Measurements from ENCODE around the gene ANKRD26.

DNA sequence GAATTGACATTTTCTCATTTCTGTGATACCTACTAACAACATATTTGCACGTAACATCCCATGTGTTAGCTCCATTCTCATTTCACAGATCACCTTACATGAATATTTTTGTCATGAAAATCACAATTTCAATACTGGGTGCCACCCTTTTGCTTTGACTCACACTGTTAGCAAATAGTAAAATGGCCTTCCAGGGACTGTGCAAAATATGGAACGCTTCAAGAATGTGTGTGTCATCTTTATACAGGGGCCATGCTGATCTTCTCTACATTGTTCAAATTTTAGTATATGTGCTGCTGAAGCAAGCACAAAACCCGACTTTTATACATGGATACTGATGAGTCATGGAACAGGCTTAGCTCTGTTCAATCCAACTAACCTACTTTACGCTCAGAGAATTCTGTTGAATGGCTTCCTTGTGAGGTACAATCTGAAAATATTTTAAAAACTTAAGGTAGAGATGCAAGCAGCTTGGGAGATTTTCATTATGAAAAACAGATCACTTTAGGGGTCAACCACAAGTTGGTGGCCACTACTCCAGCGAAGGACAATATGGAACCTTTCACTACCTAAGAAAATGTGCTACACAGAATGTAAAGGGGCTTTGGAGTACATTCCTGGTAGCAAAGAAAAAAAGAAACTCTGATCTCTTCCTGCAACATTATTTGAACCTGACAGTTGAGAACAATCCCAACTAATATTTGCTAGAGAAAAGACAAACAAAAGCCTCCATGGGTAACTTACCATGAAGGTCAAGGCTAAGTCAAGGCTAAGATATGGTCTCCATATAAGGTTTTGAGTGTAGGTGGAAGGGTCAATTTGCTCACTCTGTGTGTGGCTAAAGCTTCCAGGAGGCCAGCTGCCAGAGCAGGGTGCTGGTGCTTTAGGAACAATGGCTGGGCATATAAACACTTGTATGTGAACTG is 11.9 kb downstream of the ANKRD26 start:
- no peak for TF ChIP-seq POLR2A (IDR thresholded peaks at IDR 0.05)
- TF ChIP-seq, protein P1, sequence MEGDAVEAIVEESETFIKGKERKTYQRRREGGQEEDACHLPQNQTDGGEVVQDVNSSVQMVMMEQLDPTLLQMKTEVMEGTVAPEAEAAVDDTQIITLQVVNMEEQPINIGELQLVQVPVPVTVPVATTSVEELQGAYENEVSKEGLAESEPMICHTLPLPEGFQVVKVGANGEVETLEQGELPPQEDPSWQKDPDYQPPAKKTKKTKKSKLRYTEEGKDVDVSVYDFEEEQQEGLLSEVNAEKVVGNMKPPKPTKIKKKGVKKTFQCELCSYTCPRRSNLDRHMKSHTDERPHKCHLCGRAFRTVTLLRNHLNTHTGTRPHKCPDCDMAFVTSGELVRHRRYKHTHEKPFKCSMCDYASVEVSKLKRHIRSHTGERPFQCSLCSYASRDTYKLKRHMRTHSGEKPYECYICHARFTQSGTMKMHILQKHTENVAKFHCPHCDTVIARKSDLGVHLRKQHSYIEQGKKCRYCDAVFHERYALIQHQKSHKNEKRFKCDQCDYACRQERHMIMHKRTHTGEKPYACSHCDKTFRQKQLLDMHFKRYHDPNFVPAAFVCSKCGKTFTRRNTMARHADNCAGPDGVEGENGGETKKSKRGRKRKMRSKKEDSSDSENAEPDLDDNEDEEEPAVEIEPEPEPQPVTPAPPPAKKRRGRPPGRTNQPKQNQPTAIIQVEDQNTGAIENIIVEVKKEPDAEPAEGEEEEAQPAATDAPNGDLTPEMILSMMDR (IDR thresholded peaks at IDR 0.05) = no peak
